Effector memory CD8-positive, alpha-beta T cell (primary cell): ENCODE measurements around the gene LOXL1.
A peak's percentile ranks its signal among the peaks of the same experiment; 100 is the strongest.

ENCODE experiments used
- ATAC-seq: fragments of 150-1000 bp; cut with Tn5 transposase; replicated peaks from 2 replicates; pipeline ENCODE4 v1.10.0; 2021; ENCODE audit warnings: mild to moderate bottlenecking, moderate library complexity
- DNase-seq, 3 experiments: peaks; one replicate each; pipeline ENCODE4 v3.0.0; 2021
- H3K27ac Mint-ChIP-seq, 2 donors: one replicate each; pipeline ENCODE4 v1.8.0; 2022; ENCODE audit warnings: mild to moderate bottlenecking in 2 of 2, mixed read lengths in 2 of 2, moderate library complexity in 2 of 2
- H3K27me3 Mint-ChIP-seq, 2 donors: one replicate each; pipeline ENCODE4 v1.8.0; 2022; ENCODE audit warnings: mixed read lengths in 2 of 2
- H3K36me3 Mint-ChIP-seq: one replicate; pipeline ENCODE4 v1.8.0; 2022; ENCODE audit warnings: mild to moderate bottlenecking, moderate library complexity, mixed read lengths; ENCODE audit not compliant: insufficient read depth
- H3K4me1 Mint-ChIP-seq, 2 donors: one replicate each; pipeline ENCODE4 v1.8.0; 2022; ENCODE audit warnings: low read depth in 2 of 2, mixed read lengths in 2 of 2
- H3K4me3 Mint-ChIP-seq, 2 donors: one replicate each; pipeline ENCODE4 v1.8.0; 2022; ENCODE audit warnings: mild to moderate bottlenecking in 2 of 2, mixed read lengths in 2 of 2, moderate library complexity in 2 of 2
- H3K9me3 Mint-ChIP-seq, 2 donors: one replicate each; pipeline ENCODE4 v1.8.0; 2022; ENCODE audit warnings: mixed read lengths in 2 of 2
- total RNA-seq, 9 experiments: gene quantifications; one replicate each; lab custom pipeline; 2026; lab: John Stamatoyannopoulos, UW

LOXL1 gene
- total RNA-seq: 0.67 to 3.2 (median 1.0) reads per million in 9 experiments

GRCh38 chr15:73926219-73927002 is at the start of gene LOXL1:
Gene LOXL1, plus strand, starts transcription at chr15:73926462. Its CDS starts 322 bp downstream, at chr15:73926784.
- H3K4me1 Mint-ChIP-seq: peaks cover 40 to 43% of the 10 kb centered on the region in 2 donors
- peak within 1 kb of the TSS; percentile 81 to 85 for H3K4me3 Mint-ChIP-seq
- H3K27ac Mint-ChIP-seq: peak within 1 kb of the TSS; percentile 62 to 84
- no peak for ATAC-seq
- no peaks in the 10 kb centered on the region for H3K9me3 Mint-ChIP-seq
- DNase-seq: no peak
- no peaks in the 10 kb centered on the region for H3K27me3 Mint-ChIP-seq
- H3K36me3 Mint-ChIP-seq: peaks cover 14% of the 10 kb centered on the region

- ATAC-seq: no peak
- peaks cover 21 to 42% of the 10 kb centered on the region in 2 donors for H3K27me3 Mint-ChIP-seq
- no peaks in the 10 kb centered on the region for H3K9me3 Mint-ChIP-seq
- peaks cover 0 to 2% of the 10 kb centered on the region in 2 donors for H3K4me1 Mint-ChIP-seq
- peak overlapping the region in 1 of 2 donors; percentile 78 for H3K27ac Mint-ChIP-seq
- no peak for DNase-seq
- no peak overlapping the region for H3K4me3 Mint-ChIP-seq
- no peaks in the 10 kb centered on the region for H3K36me3 Mint-ChIP-seq
These were observed 46.8 kb upstream of the LOXL1 start for GRCh38 chr15:73879426-73879825.

- H3K27ac Mint-ChIP-seq: no peak overlapping the region
- no peak overlapping the region for H3K4me3 Mint-ChIP-seq
- peaks cover 20 to 50% of the 10 kb centered on the region in 2 donors for H3K27me3 Mint-ChIP-seq
- no peak for ATAC-seq
- H3K36me3 Mint-ChIP-seq: no peaks in the 10 kb centered on the region
- DNase-seq: no peak
- peaks cover 0 to 2% of the 10 kb centered on the region in 2 donors for H3K4me1 Mint-ChIP-seq
- no peaks in the 10 kb centered on the region for H3K9me3 Mint-ChIP-seq
These were observed 44.5 kb upstream of the LOXL1 start for GRCh38 chr15:73881579-73882320.

- Mint-ChIP-seq H3K36me3 (no peaks in the 10 kb centered on the region), H3K27ac (no peak overlapping the region), H3K4me3 (no peak overlapping the region), H3K27me3 (peaks cover 20 to 56% of the 10 kb centered on the region in 2 donors), H3K4me1 (peaks cover 0 to 2% of the 10 kb centered on the region in 2 donors), H3K9me3 (no peaks in the 10 kb centered on the region)
- no peak for DNase-seq
- ATAC-seq: no peak
These were observed 43.4 kb upstream of the LOXL1 start for GRCh38 chr15:73882761-73883419.

- Mint-ChIP-seq H3K9me3 (no peaks in the 10 kb centered on the region), H3K27ac (no peak overlapping the region), H3K4me3 (no peak overlapping the region), H3K4me1 (peaks cover 0 to 2% of the 10 kb centered on the region in 2 donors), H3K27me3 (peaks cover 21 to 65% of the 10 kb centered on the region in 2 donors), H3K36me3 (no peaks in the 10 kb centered on the region)
- ATAC-seq (no peak), DNase-seq (no peak)
These were observed 42.1 kb upstream of the LOXL1 start for GRCh38 chr15:73884159-73884558.

GRCh38 chr15:73885954-73886700 is 40.1 kb upstream of the LOXL1 start:
- H3K36me3 Mint-ChIP-seq: no peaks in the 10 kb centered on the region
- ATAC-seq: no peak
- peaks cover 26 to 79% of the 10 kb centered on the region in 2 donors for H3K27me3 Mint-ChIP-seq
- H3K9me3 Mint-ChIP-seq: no peaks in the 10 kb centered on the region
- DNase-seq: no peak
- H3K4me3 Mint-ChIP-seq: no peak overlapping the region
- H3K4me1 Mint-ChIP-seq: peaks cover 0 to 2% of the 10 kb centered on the region in 2 donors
- no peak overlapping the region for H3K27ac Mint-ChIP-seq

GRCh38 chr15:73886717-73887345 is 39.4 kb upstream of the LOXL1 start:
- Mint-ChIP-seq H3K4me1 (peaks cover 0 to 2% of the 10 kb centered on the region in 2 donors), H3K27me3 (peaks cover 24 to 73% of the 10 kb centered on the region in 2 donors), H3K27ac (no peak overlapping the region), H3K36me3 (no peaks in the 10 kb centered on the region), H3K9me3 (no peaks in the 10 kb centered on the region), H3K4me3 (no peak overlapping the region)
- ATAC-seq (no peak), DNase-seq (no peak)

GRCh38 chr15:73887481-73887880 is 38.8 kb upstream of the LOXL1 start:
- no peak for ATAC-seq
- Mint-ChIP-seq H3K4me1 (peaks cover 0 to 2% of the 10 kb centered on the region in 2 donors), H3K9me3 (no peaks in the 10 kb centered on the region)

GRCh38 chr15:73888224-73889041 is 37.8 kb upstream of the LOXL1 start:
- no peaks in the 10 kb centered on the region for H3K9me3 Mint-ChIP-seq
- ATAC-seq: no peak

More at GRCh38 chr15:73887481-73887880, 38.8 kb upstream of the LOXL1 start:
- no peak overlapping the region for H3K27ac Mint-ChIP-seq
- DNase-seq: no peak
- H3K36me3 Mint-ChIP-seq: no peaks in the 10 kb centered on the region
- no peak overlapping the region for H3K4me3 Mint-ChIP-seq
- peaks cover 18 to 68% of the 10 kb centered on the region in 2 donors for H3K27me3 Mint-ChIP-seq

GRCh38 chr15:73889053-73889761 is 37.1 kb upstream of the LOXL1 start:
- Mint-ChIP-seq H3K36me3 (no peaks in the 10 kb centered on the region), H3K27ac (no peak overlapping the region), H3K27me3 (peaks cover 17 to 63% of the 10 kb centered on the region in 2 donors), H3K4me1 (no peaks in the 10 kb centered on the region), H3K4me3 (no peak overlapping the region), H3K9me3 (no peaks in the 10 kb centered on the region)
- no peak for DNase-seq
- ATAC-seq: no peak

More at GRCh38 chr15:73888224-73889041, 37.8 kb upstream of the LOXL1 start:
- no peak for DNase-seq
- Mint-ChIP-seq H3K27ac (no peak overlapping the region), H3K36me3 (no peaks in the 10 kb centered on the region), H3K27me3 (peaks cover 17 to 68% of the 10 kb centered on the region in 2 donors), H3K4me1 (peaks cover 0 to 2% of the 10 kb centered on the region in 2 donors), H3K4me3 (no peak overlapping the region)

GRCh38 chr15:73889762-73890124 is 36.5 kb upstream of the LOXL1 start:
- Mint-ChIP-seq H3K4me3 (no peak overlapping the region), H3K27me3 (peaks cover 17 to 63% of the 10 kb centered on the region in 2 donors), H3K4me1 (no peaks in the 10 kb centered on the region), H3K27ac (no peak overlapping the region), H3K9me3 (no peaks in the 10 kb centered on the region), H3K36me3 (no peaks in the 10 kb centered on the region)
- ATAC-seq (no peak), DNase-seq (no peak)
